GM18873 (cell line): ENCODE data around the gene BSCL2.
"Not testable (repeated sequence)": the region's sequence is repeated elsewhere in the genome, so short reads cannot be mapped to it uniquely, and the experiment has no call there.

ENCODE experiments used
- ATAC-seq: cut with Tn5 transposase; IDR thresholded peaks from one replicate; pipeline ENCODE4 v1.9.1; 2021; ENCODE audit warnings: mild to moderate bottlenecking, moderate library complexity, moderate number of reproducible peaks; ENCODE audit not compliant: unreplicated experiment, low FRiP score

Gene BSCL2

DNA sequence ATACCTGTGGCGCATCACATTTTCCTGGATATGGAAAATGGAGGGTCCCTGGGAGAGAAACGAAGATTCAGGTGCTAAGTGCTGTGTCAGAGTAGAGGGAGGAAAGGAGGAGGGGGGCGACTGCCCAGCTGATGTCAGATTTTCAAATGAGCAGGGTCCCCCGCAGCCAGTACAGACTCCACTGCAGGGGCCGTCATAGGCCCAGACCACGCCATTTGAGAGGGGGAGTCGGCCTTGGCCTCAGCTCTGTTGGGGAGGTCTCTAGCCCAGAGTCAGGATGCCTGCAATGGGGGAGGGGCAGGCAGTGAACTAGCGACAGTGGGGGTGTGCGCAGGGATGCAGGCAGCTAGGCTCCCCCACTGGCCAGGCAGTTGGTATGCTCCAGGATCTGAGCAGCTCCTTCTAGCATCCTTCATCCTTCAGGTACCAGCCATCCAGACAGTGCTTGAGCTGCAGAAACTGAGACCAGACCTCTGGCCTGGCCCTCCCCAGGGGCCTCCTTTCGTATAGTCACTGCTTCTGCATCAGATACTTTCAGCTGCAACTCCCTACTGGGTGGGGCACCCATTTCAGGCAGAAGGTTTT lies at the start of gene BSCL2, which contains the start of gene GNG3:
TSS of gene BSCL2 (minus strand) at position 148 of the 585 bp plus-strand sequence. CDS start 229 bp downstream, outside the sequence.
TSS of gene GNG3 (plus strand) at position 400 of the 585 bp plus-strand sequence. CDS start 620 bp downstream, outside the sequence.
- ATAC-seq, result no peak

DNA sequence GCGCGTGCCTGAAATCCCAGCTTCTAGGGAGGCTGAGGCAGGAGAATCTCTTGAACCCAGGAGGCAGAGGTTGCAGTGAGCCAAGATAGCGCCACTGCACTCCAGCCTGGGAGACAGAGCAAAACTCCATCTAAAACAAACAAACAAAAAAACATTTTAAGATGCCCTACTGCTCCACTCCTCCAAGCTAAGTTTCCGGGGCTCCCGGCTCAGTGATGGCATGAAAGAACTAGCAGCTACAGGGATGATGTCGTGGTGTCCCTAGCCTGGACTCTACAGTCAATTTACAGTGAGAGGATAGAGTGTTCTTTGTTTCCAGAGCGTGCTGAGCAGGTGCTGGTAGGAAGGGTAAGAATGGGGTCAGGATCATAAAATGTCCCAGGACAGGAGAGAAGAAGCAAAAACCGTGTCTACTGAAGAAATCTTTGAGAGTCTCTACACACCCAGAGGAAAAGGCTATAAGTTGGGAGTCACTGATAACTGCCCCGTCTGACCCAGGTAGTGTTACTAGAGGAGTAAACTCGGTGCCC lies 47.9 kb upstream of the BSCL2 start:
- ATAC-seq, result no peak

DNA sequence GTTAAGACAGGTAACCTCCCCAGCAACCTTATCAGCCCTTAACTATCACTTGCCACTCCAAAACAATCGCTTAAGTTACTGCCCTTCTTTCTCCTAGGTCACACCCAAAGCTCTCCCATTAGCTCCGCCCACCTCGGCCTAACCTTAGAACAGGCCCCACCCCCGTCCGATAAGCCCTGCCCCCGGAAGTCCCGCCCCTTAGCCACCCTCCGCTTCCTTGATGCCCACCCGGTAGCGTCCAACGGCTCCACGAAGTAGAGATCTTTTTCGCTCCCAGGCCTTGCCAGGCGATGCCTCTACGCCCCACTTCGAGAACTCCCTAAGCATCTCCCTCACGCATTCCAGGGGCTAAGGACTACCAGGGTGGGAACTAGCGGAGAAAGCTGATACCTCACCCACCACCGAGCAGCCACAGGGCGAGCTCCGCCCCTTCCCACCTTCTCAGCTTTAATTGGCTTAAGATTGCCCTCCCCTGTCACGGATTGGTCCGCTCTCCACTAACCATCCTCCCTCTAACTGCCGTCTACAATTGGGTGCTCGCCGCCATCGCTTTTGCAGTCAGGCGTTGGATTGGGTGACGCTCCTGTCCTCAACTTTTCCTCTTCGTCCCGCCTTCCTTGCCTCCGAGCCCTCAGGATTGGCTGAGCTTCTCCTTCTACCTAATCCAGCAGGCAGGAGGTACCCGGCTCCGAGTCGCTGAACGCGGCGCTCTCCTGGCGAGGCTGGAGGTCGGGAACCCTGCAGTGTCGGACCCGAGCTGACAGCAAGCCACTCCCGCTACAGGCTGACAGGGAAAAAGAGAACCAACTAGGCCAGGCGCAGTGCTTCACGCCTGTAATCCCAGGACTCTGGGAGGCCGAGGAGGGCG lies 46.7 kb upstream of the BSCL2 start, which contains the start of gene ZBTB3:
TSS of gene ZBTB3 (minus strand) at position 425 of the 868 bp plus-strand sequence. CDS start 496 bp downstream, outside the sequence.
- peak; percentile 94 for ATAC-seq

- no peak for ATAC-seq
These were observed 45.9 kb upstream of the BSCL2 start for GRCh38 chr11:62752994-62753735.

DNA sequence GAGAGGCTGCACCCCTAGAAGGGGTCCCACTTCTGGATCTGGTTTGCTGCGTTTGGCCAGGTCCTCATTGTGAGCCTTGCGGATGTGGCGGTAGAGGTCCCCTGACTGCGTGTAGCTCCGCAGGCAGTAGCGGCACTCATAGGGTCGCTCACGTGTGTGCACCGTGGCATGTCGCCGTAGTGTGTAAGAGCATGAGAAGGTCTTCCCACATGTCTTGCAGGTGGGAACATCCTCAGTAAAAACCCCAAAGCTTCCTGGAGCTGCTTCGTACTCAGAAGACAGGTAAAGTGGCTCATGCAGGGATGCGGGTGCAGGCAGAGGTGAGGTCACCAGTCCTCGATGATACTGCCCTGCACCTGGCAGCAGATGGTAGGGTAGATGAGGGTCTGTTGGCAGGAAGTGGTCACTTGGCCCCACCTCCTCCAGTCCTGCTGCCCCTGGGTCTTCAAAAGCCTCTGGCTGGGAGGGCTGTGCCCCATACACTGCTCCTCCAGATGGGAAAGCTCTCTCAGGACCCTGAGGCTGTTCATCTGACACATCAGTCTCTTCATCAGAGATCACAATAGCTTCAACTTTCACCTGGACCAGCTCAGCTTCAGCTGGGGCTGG lies 45.1 kb upstream of the BSCL2 start:
- no peak for ATAC-seq

DNA sequence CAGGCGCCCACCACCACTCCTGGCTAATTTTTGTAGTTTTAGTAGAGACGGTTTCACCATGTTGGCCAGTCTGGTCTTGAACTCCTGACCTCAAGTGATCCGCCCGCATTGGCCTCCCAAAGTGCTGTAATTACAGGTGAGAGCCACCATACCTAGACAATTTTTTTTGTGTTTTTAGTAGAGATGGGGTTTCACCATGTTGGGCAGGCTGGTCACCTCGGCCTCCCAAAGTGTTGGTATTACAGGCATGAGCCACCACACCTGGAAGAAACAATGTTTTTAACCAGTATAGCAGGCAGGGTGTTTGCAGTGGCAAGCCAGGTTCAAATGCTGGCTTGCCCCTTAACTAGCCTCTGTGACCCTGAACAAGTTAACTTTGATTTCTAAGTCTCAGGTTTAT lies 42.7 kb upstream of the BSCL2 start:
- not testable (repeated sequence) for ATAC-seq

- ATAC-seq, result no peak
These were observed 40.4 kb upstream of the BSCL2 start for GRCh38 chr11:62747475-62748160.

- no peak for ATAC-seq
These were observed 30.0 kb upstream of the BSCL2 start for GRCh38 chr11:62737196-62737595.

DNA sequence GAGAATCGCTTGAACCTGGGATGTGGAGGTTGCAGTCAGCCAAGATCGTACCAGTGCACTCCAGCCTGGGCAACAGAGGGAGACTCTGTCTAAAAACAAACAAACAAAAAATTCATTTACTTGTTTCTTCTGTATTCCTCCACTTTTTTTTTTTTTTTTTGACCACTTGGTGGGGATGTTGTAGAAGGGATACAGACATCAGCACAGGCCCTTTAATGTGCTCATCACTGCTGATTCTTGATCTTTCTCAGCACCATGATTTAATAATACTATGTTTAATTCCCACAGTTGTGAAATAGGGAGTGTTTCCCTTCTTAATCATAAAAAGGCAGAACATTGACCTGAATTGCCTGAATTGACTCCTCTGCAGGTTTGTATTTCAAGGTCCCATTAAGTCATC lies 25.6 kb upstream of the BSCL2 start:
- ATAC-seq, result no peak

GRCh38 chr11:62730076-62730475 lies 22.9 kb upstream of the BSCL2 start:
- ATAC-seq, result not testable (repeated sequence)

DNA sequence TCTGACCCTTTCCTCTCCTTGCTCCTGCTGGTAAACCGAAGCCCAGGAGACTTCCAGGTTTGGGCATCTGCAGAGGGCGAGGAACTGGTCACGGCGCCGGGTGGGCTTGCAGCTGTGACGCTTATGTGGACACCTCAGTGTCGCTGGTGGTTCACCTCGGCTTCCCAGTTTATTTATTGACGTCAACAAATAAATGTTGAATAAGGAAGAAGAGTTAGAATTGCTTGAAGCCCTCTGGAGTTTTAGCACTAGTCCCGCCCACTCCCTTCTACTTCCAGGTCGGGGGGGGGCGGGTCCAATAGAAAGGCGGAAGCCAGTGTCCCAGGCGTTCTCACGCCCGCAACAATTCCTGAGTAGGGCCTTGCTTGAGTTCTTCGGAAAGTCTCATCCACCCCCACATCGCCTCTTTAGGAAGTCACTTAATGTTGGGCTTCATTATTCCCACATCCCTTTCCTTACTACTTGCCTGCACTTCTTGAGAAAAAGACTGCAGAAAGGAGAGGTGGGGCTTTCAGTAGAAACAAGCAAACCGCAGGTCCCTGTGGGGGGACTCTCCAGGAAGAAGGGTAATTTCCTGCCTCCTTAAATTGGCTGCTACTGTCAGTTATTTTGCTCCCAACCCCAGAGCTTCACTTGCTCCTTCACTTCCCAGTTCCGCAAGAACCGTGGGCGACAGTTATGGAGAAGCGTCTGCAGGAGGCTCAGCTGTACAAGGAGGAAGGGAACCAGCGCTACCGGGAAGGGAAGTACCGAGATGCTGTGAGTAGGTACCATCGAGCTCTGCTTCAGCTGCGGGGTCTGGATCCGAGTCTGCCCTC lies 21.2 kb upstream of the BSCL2 start, which contains the start of gene TTC9C:
TSS of gene TTC9C (plus strand) at position 316 of the 818 bp plus-strand sequence. CDS start at position 679, 363 bp downstream.
- peak; percentile 12 for ATAC-seq

DNA sequence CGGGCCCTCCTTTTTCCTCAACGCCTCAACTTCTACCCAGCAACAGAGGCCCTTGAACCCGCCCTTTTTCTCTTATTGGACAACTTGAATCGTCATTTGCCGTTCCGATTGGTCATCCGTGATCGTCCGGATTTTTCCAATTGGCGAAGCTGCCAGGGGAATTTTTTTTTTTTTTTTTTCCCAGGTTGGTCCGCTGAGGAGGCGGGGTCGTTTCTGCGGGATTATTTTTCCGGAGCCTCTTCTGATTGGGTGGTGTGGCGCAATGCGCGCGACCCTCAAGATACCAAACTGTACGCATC lies 20.6 kb upstream of the BSCL2 start:
- peak; percentile 41 for ATAC-seq

DNA sequence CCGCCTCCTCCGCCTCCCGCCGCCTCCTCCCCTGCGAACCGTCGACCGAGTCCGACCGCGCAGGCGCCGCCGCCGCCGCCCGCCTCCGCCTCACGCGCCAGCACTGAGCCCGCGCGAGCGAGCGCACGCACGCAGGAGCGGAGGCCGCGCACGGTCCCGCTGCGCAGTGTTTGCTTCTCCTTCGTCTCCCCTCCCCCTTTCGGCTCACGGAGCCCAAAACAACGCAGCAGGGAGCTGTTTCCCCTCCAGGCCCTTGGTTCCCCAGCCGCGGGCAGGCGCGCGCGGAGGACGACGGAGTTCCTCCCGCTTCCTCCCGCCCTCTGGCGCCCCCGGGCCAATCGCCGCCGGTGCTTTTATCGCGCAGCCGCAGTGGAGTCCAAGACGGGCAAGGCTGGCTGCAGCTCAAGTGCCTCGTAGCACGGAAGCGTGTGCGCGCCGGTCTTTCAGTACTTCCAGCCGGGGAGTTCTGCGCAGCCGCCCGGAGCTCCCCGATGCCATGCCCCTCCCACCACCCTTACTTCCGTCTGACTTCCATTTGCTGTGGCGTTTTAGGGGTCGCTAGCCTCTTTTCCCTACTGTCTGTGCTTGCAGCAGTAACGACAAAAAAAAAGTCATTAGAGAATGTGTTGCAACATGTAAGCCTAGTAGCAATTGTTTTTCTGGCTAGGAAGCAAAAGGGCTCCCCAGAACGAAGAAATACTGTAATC lies 20.1 kb upstream of the BSCL2 start, which contains the start of gene HNRNPUL2:
TSS of gene HNRNPUL2 (minus strand) at position 293 of the 707 bp plus-strand sequence. CDS start 301 bp downstream, outside the sequence.
- ATAC-seq, result peak; percentile 63

DNA sequence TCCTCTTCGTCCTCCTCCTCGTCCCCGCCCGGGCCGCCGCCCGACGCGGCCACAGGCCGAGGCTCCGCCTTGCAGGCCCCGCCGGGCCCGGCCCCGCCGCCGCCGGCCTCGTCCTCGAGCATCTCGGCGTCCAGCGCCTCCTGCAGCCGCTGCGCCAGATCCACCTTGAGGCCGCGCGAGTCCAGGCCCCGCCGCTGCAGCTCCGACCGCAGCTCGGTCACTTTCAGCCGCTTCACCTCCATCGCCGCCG lies 19.6 kb upstream of the BSCL2 start:
- ATAC-seq, result no peak

DNA sequence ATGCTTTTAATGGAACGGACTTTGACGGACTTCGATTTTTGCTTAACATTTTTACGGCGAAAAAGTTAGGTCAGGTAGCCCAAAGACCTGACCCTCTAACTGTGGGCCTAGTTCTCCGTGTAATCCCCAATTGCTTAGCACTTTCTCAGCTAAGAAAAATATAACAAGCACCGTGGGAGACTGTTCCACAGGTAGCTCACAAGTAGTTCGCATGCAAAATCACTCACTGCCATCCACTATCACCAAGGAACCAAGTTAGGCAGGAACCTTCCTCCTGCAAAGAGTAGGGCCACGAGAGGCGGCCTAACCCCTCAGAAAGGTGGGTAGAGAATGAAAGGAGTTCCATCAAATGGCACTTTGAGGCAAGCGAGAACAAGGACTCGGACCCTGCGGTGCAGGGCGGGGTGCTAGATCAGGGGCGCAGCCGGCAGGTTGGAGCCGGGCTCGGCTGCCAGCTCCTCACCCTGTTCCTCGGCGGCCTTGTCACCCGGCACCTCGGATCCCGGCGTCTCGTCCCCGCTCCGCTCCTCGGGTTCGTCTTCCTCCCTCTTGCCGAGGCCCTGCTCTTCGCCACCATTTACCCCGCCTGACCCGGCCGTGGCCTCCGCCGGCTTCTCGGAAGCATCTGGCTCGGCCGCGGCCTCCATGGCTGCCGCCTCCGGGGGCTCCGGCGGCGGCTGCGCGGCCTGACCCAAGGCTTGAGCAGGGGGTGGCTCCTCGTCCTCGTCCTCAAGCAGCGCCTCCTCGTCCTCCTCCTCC lies 19.1 kb upstream of the BSCL2 start:
- peak; percentile 2 for ATAC-seq

DNA sequence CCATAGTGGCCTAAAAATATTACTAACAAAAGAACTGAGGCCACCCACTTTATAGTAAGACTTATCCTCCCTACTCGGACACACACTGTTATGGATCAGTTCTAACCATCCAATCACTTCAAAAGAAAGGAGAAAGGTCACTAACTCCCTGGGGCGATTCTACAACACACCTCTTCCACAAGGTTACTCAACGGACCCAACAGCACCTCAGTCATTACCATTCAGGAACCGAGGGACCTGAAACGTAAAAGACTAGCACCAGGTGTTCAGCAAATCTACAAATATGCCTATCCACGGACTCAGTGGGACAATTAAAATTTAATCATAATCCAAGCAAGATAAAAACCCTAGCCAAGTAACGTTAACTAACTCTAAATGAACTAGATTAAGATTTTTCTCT lies 18.4 kb upstream of the BSCL2 start:
- ATAC-seq, result no peak

GRCh38 chr11:62724171-62724570 lies 16.9 kb upstream of the BSCL2 start:
- no peak for ATAC-seq

DNA sequence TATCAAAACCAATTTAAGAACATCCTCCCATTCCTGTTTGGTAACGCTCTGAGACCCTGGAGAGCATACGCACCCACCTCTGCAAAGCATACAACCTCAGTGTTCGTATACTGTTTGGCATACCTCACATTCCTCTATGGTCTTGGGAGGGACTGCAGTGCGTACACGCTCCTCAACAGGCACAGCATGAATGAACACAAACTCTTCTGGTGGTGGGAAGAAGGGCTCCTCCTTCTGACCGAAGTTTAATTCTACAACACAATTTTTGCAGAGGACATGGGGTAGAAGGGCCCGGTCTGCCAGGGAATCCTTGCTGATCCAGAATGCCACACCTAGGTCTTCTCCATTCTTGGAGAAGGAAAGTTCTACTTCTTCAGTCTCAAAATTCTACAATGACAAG lies 14.8 kb upstream of the BSCL2 start:
- ATAC-seq, result no peak
